ENCODE results near the gene GARRE1. TPM values are rescaled to one million over a fixed set of nuclear protein-coding genes. Genes with fewer than 3 reads are reported as not detected.

The GARRE1 gene
- total RNA-seq, 4 donors from 2014 or later: 14.3 to 30.3 (median 21.9) TPM

DNA sequence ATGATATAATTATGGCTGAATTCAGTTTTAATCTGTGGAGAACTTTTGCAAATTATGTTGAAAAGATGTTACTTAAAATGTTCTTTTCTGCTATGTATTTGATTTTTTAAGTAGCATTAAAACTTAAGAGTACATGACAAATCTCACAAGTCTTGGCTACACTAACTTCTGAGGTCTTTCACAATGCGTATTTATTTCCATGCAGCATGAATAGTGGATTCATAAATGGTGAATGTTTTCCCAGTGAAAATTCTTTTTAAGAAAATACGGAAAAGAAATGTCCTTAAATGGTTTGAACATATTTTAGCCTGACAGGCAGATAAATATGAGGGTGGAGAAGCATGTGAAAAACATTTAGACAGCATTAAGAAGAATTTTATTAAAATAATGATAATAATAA, 30.2 kb downstream of the GARRE1 start:
- TF ChIP-seq EP300 (IDR thresholded peaks at IDR 0.05) (no peak), POLR2AphosphoS5 (IDR thresholded peaks at IDR 0.05) (no peak), POLR2A (IDR thresholded peaks at IDR 0.05) (no peak)
- TF ChIP-seq, protein P1, sequence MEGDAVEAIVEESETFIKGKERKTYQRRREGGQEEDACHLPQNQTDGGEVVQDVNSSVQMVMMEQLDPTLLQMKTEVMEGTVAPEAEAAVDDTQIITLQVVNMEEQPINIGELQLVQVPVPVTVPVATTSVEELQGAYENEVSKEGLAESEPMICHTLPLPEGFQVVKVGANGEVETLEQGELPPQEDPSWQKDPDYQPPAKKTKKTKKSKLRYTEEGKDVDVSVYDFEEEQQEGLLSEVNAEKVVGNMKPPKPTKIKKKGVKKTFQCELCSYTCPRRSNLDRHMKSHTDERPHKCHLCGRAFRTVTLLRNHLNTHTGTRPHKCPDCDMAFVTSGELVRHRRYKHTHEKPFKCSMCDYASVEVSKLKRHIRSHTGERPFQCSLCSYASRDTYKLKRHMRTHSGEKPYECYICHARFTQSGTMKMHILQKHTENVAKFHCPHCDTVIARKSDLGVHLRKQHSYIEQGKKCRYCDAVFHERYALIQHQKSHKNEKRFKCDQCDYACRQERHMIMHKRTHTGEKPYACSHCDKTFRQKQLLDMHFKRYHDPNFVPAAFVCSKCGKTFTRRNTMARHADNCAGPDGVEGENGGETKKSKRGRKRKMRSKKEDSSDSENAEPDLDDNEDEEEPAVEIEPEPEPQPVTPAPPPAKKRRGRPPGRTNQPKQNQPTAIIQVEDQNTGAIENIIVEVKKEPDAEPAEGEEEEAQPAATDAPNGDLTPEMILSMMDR (IDR thresholded peaks at IDR 0.05): no peak
- Histone ChIP-seq H3K4me1 (peaks cover 0 to 10% (median 0%) of the 10 kb centered on the region in 3 donors), H3K27me3 (no peaks in the 10 kb centered on the region), H3K27ac (no peak overlapping the region), H3K4me3 (no peak overlapping the region), H3K36me3 (peaks cover 0 to 9% of the 10 kb centered on the region in 2 donors), H3K9me3 (no peaks in the 10 kb centered on the region)
- 63 to 78% methylated on average over 1 to 2 of the region's 2 CpGs for WGBS, 2 donors (ENCODE audit: low coverage in 1 of 2)
- no peak for ATAC-seq

DNA sequence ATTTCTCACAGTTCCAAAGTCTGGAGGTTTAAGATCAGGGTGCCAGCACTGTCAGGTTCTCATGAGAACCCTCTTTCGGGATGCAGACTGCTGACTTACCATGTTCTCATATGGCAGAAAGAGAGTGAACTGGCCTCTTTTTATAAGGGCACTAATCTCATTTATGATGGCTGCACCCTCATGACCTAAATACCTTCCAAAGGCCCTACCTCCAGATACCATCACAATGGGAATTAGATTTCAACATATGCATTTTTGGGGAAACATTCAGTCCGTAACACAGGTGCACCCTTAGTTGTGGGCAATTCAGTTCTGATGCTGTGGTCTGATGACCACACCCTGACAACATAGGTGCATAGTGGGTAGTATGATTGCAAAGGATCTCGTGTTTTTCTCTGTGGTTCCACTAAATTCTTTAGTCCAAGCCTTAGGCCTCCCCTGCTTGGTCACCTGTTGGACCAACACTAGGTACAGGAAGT, 33.3 kb downstream of the GARRE1 start:
- TF ChIP-seq POLR2A (IDR thresholded peaks at IDR 0.05) (no peak), EP300 (IDR thresholded peaks at IDR 0.05) (no peak), POLR2AphosphoS5 (IDR thresholded peaks at IDR 0.05) (no peak)
- TF ChIP-seq, protein P1 (IDR thresholded peaks at IDR 0.05): no peak

DNA sequence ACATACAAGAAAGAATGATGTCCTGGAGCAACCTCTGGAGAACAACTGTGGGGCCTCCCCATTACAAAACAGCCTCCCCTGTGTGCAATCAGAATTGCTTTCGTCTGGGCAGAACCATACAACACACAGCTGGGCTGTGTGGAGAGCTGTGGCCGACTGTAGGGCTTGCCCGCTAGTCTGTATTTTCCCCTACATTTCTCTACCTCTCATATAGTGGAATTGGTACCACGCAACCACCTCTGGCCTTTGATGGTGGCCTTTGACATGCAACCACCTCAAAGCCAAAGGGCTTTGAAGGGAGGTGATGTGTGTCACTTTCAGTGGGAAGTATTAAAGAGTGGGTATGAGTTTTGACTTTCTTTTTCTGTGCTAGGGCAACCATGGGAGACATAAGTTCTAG, 34.0 kb downstream of the GARRE1 start:
- Histone ChIP-seq H3K27me3 (no peaks in the 10 kb centered on the region), H3K9me3 (no peaks in the 10 kb centered on the region), H3K36me3 (no peaks in the 10 kb centered on the region), H3K27ac (no peak overlapping the region), H3K4me1 (peaks cover 0 to 2% (median 0%) of the 10 kb centered on the region in 3 donors), H3K4me3 (no peak overlapping the region)
- 87 to 100% methylated on average over 1 to 4 of the region's 4 CpGs for WGBS, 2 donors (ENCODE audit: low coverage in 1 of 2)
- TF ChIP-seq, protein P1 (IDR thresholded peaks at IDR 0.05): no peak
- no peak for TF ChIP-seq EP300 (IDR thresholded peaks at IDR 0.05)
- TF ChIP-seq POLR2AphosphoS5 (IDR thresholded peaks at IDR 0.05): no peak
- TF ChIP-seq POLR2A (IDR thresholded peaks at IDR 0.05): no peak
- ATAC-seq: no peak

More for the DNA sequence above, 33.3 kb downstream of the GARRE1 start:
- H3K27ac ChIP-seq: no peak overlapping the region
- no peaks in the 10 kb centered on the region for H3K27me3 ChIP-seq
- no peak for ATAC-seq
- H3K4me1 ChIP-seq: peaks cover 0 to 8% (median 0%) of the 10 kb centered on the region in 3 donors
- no peak overlapping the region for H3K4me3 ChIP-seq
- H3K9me3 ChIP-seq: no peaks in the 10 kb centered on the region
- H3K36me3 ChIP-seq: no peaks in the 10 kb centered on the region
- WGBS, 2 donors (ENCODE audit: low coverage in 1 of 2): 80 to 83% methylated on average over 2 of the region's 3 CpGs

DNA sequence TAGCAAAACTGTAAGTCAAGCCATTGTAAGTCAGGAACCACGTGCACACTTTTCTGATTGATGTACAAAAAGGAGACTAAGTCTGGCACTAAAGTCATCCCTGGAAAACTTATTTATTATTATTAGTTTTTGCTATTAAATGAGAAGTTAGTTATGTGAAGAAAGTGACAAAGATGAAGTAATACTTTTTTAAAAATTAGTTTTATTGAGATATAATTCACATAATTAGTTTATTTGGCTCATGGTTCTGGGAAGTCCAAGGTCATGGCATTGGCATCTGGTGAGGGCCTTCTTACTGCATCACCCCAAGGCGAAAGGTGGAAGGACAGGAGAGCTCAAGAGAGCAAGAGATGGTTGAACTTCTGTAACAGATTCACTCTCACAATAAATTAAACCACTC, 36.9 kb downstream of the GARRE1 start:
- Histone ChIP-seq H3K9me3 (no peaks in the 10 kb centered on the region), H3K36me3 (no peaks in the 10 kb centered on the region), H3K4me1 (no peaks in the 10 kb centered on the region), H3K27ac (no peak overlapping the region), H3K4me3 (no peak overlapping the region), H3K27me3 (no peaks in the 10 kb centered on the region)
- no peak for ATAC-seq
- TF ChIP-seq POLR2AphosphoS5 (IDR thresholded peaks at IDR 0.05): no peak
- TF ChIP-seq POLR2A (IDR thresholded peaks at IDR 0.05): no peak
- WGBS, 2 donors (ENCODE audit: low coverage in 1 of 2): 100% methylated on average over 2 of the region's 2 CpGs

DNA sequence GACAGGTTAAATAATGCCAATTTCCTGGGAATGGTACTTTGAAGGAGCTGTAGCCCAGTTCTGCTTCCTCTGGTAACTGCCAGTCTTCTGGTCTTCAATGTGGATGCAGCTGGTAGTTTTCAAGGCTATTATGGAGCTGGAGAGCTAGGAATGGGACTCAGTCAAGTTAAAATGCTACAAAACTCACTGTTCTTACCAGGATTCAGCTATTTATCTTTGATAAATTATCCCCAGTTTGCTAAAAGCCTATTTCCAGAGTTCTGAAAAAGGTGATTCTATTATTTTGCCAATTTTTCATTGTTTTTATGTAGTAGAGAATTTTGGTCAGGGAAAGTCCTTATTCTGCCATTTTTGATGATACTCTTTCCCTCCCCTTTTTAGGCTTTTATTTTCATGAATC, 40.7 kb downstream of the GARRE1 start:
- Histone ChIP-seq H3K4me3 (no peak overlapping the region), H3K4me1 (no peaks in the 10 kb centered on the region), H3K9me3 (no peaks in the 10 kb centered on the region), H3K36me3 (peaks cover 0 to 8% of the 10 kb centered on the region in 2 donors), H3K27ac (no peak overlapping the region), H3K27me3 (no peaks in the 10 kb centered on the region)
- ATAC-seq: no peak
- no peak for TF ChIP-seq POLR2AphosphoS5 (IDR thresholded peaks at IDR 0.05)
- TF ChIP-seq EP300 (IDR thresholded peaks at IDR 0.05): no peak
- TF ChIP-seq, protein P1 (IDR thresholded peaks at IDR 0.05): no peak
- TF ChIP-seq POLR2A (IDR thresholded peaks at IDR 0.05): no peak
